CD4-positive, alpha-beta memory T cell (primary cell): ENCODE measurements around the gene GAPDH. TPM values are rescaled to one million over a fixed set of nuclear protein-coding genes. Genes with fewer than 3 reads are reported as not detected.

ENCODE experiments used
- CTCF ChIA-PET: fragments of 350-600 bp; sonication (Branson Sonifier 250); formaldehyde crosslinking; loops from one replicate; lab custom pipeline; 2021; ENCODE audit warnings: inconsistent platforms; ENCODE audit not compliant: partially characterized antibody; lab: Charles Lee
- POLR2A ChIA-PET: fragments of 350-600 bp; sonication (Branson Sonifier 250); formaldehyde crosslinking; loops from one replicate; lab custom pipeline; 2021; ENCODE audit not compliant: partially characterized antibody; lab: Charles Lee
- DNase-seq, 5 donors: peaks; one replicate each; pipeline versions ENCODE4 v3.0.0 to v3.0.0-alpha.2; 2020 to 2022; ENCODE audit warnings: mixed read lengths in 1 of 5
- H3K27ac ChIP-seq: one replicate; pipeline ENCODE4 v1.7.0; 2013; ENCODE audit warnings: low read depth, low read length
- H3K27me3 ChIP-seq: 2 replicates; pipeline ENCODE4 v1.7.0; 2013; ENCODE audit warnings: mild to moderate bottlenecking, low read length, moderate library complexity; ENCODE audit not compliant: insufficient read depth
- H3K36me3 ChIP-seq: 2 replicates; pipeline ENCODE4 v1.7.0; 2013; ENCODE audit warnings: mild to moderate bottlenecking, low read length, moderate library complexity; ENCODE audit not compliant: insufficient read depth
- H3K4me1 ChIP-seq: 2 replicates; pipeline ENCODE4 v1.7.0; 2013; ENCODE audit warnings: mild to moderate bottlenecking, low read length, moderate library complexity; ENCODE audit not compliant: insufficient read depth
- H3K4me3 ChIP-seq, 2 donors: one replicate each; pipeline ENCODE4 v1.7.0; 2013; ENCODE audit warnings: low read length in 2 of 2, mild to moderate bottlenecking in 1 of 2
- H3K9me3 ChIP-seq, 2 donors: one replicate each; pipeline ENCODE4 v1.7.0; 2013; ENCODE audit warnings: low read length in 2 of 2, control low read depth in 1 of 2; ENCODE audit not compliant: control insufficient read depth in 1 of 2
- H3K27ac Mint-ChIP-seq, 7 donors: one replicate each; pipeline ENCODE4 v1.8.0; 2020 to 2021; ENCODE audit warnings: mixed read lengths in 7 of 7, mild to moderate bottlenecking in 6 of 7, inconsistent platforms in 3 of 7, moderate library complexity in 3 of 7
- H3K27me3 Mint-ChIP-seq, 2 donors: one replicate each; pipeline ENCODE4 v1.8.0; 2020 to 2021; ENCODE audit warnings: mixed read lengths in 2 of 2
- H3K36me3 Mint-ChIP-seq, 2 donors: one replicate each; pipeline ENCODE4 v1.8.0; 2020 to 2021; ENCODE audit warnings: mixed read lengths in 2 of 2, inconsistent platforms in 1 of 2, mild to moderate bottlenecking in 1 of 2
- H3K4me1 Mint-ChIP-seq, 4 donors: one replicate each; pipeline ENCODE4 v1.8.0; 2020 to 2021; ENCODE audit warnings: mixed read lengths in 4 of 4, mild to moderate bottlenecking in 1 of 4
- H3K4me3 Mint-ChIP-seq, 8 donors: one replicate each; pipeline ENCODE4 v1.8.0; 2020 to 2021; ENCODE audit warnings: mixed read lengths in 8 of 8, mild to moderate bottlenecking in 7 of 8, moderate library complexity in 6 of 8, inconsistent platforms in 3 of 8
- H3K9me3 Mint-ChIP-seq, 8 donors: one replicate each; pipeline ENCODE4 v1.8.0; 2020 to 2021; ENCODE audit warnings: mixed read lengths in 8 of 8, mild to moderate bottlenecking in 5 of 8, inconsistent platforms in 3 of 8, moderate library complexity in 1 of 8
- intact Hi-C: fragments of 100-400 bp; cut with micrococcal nuclease; formaldehyde crosslinking; loops from one replicate; pipeline ENCODE4 v1.15.1; 2023
- polyA plus RNA-seq, 2 donors: library from polyadenylated mRNA; unstranded; fragments of 300-500 nt; fragmentation: Illumina TruSeq; gene quantifications; one replicate each; pipeline ENCODE4 v1.2.3, GENCODE V29; 2021
- total RNA-seq, 2 experiments: library from RNA; stranded (reverse); gene quantifications; one replicate each; pipeline ENCODE4 v1.2.3, GENCODE V29; 2021

GAPDH gene
- total and polyA plus RNA-seq, 4 experiments from 2014 or later: 474 to 2,185 (median 1,163) TPM

- H3K27ac Mint-ChIP-seq: peak overlapping the region in 2 of 7 donors; percentile 64 to 79
- no peak overlapping the region for H3K4me3 Mint-ChIP-seq
- no peaks in the 10 kb centered on the region for H3K9me3 Mint-ChIP-seq
- H3K27ac ChIP-seq: no peak overlapping the region
- intact Hi-C loops: no loop called here
- peaks cover 57 to 74% of the 10 kb centered on the region in 2 donors for H3K36me3 Mint-ChIP-seq
- ChIA-PET POLR2A (no interaction called here), CTCF (interaction anchor here (1.5 kb wide), 1 partner anchor 18 kb away, joined by 6 read pairs; no protein-coding TSS in a partner anchor)
- peaks cover 55% of the 10 kb centered on the region for H3K36me3 ChIP-seq
- no peaks in the 10 kb centered on the region for H3K27me3 ChIP-seq
- peaks cover 0 to 2% (median 0%) of the 10 kb centered on the region in 4 donors for H3K4me1 Mint-ChIP-seq
- DNase-seq: no peak
- H3K4me1 ChIP-seq: no peaks in the 10 kb centered on the region
- no peaks in the 10 kb centered on the region for H3K9me3 ChIP-seq
- no peak overlapping the region for H3K4me3 ChIP-seq
- H3K27me3 Mint-ChIP-seq: no peaks in the 10 kb centered on the region
These were observed 14.1 kb upstream of the GAPDH start for GRCh38 chr12:6520186-6520585.

- Histone ChIP-seq H3K4me1 (no peaks in the 10 kb centered on the region), H3K4me3 (no peak overlapping the region), H3K27ac (no peak overlapping the region), H3K27me3 (no peaks in the 10 kb centered on the region), H3K36me3 (peaks cover 62% of the 10 kb centered on the region), H3K9me3 (no peaks in the 10 kb centered on the region)
- Mint-ChIP-seq H3K9me3 (no peaks in the 10 kb centered on the region), H3K27ac (no peak overlapping the region), H3K27me3 (no peaks in the 10 kb centered on the region), H3K4me1 (peaks cover 0 to 2% (median 0%) of the 10 kb centered on the region in 4 donors), H3K4me3 (no peak overlapping the region), H3K36me3 (peaks cover 59 to 81% of the 10 kb centered on the region in 2 donors)
- POLR2A ChIA-PET: interaction anchor here (3.6 kb wide), 1 partner anchor 13 kb away, joined by 11 read pairs; the partner anchor contains the start of gene GAPDH
- intact Hi-C loops: no loop called here
- no peak for DNase-seq
- CTCF ChIA-PET: interaction anchor here (1.2 kb wide), 1 partner anchor 10 kb away, joined by 6 read pairs; no protein-coding TSS in a partner anchor
These were observed 12.1 kb upstream of the GAPDH start for GRCh38 chr12:6522193-6522592.

GRCh38 chr12:6523708-6524107 is 10.6 kb upstream of the GAPDH start:
- no peaks in the 10 kb centered on the region for H3K4me1 ChIP-seq
- CTCF ChIA-PET: interaction anchor here (0.6 to 1.1 kb wide), 4 partner anchors 13 to 247 kb away, joined by 3 read pairs; no protein-coding TSS in a partner anchor
- no peaks in the 10 kb centered on the region for H3K9me3 ChIP-seq
- no peak for DNase-seq
- Mint-ChIP-seq H3K27ac (peak overlapping the region in 5 of 7 donors; percentile 23 to 86 (median 44)), H3K27me3 (no peaks in the 10 kb centered on the region), H3K4me1 (no peaks in the 10 kb centered on the region), H3K4me3 (no peak overlapping the region), H3K9me3 (no peaks in the 10 kb centered on the region), H3K36me3 (peaks cover 62 to 86% of the 10 kb centered on the region in 2 donors)
- no peaks in the 10 kb centered on the region for H3K27me3 ChIP-seq
- intact Hi-C loops: no loop called here
- H3K4me3 ChIP-seq: no peak overlapping the region
- H3K27ac ChIP-seq: no peak overlapping the region
- peaks cover 74% of the 10 kb centered on the region for H3K36me3 ChIP-seq
- POLR2A ChIA-PET: interaction anchor here (3.6 kb wide), 1 partner anchor 11 kb away, joined by 11 read pairs; the partner anchor contains the start of gene GAPDH

- no peak overlapping the region for H3K27ac ChIP-seq
- no peak overlapping the region for H3K4me3 ChIP-seq
- Mint-ChIP-seq H3K4me3 (no peak overlapping the region), H3K9me3 (no peaks in the 10 kb centered on the region), H3K27me3 (no peaks in the 10 kb centered on the region), H3K27ac (peak overlapping the region in 2 of 7 donors; percentile 61 to 91), H3K36me3 (peaks cover 68 to 89% of the 10 kb centered on the region in 2 donors), H3K4me1 (no peaks in the 10 kb centered on the region)
- H3K4me1 ChIP-seq: no peaks in the 10 kb centered on the region
- intact Hi-C loops: no loop called here
- CTCF ChIA-PET: interaction anchor here (1.1 kb wide), 1 partner anchor 12 kb away, joined by 3 read pairs; no protein-coding TSS in a partner anchor
- DNase-seq: no peak
- H3K27me3 ChIP-seq: no peaks in the 10 kb centered on the region
- POLR2A ChIA-PET: interaction anchor here (3.6 kb wide), 1 partner anchor 10 kb away, joined by 11 read pairs; the partner anchor contains the start of gene GAPDH
- no peaks in the 10 kb centered on the region for H3K9me3 ChIP-seq
- H3K36me3 ChIP-seq: peaks cover 77% of the 10 kb centered on the region
These were observed 9.7 kb upstream of the GAPDH start for GRCh38 chr12:6524648-6525047.

GRCh38 chr12:6526201-6526600 is 8.1 kb upstream of the GAPDH start:
- no peaks in the 10 kb centered on the region for H3K27me3 ChIP-seq
- no peak overlapping the region for H3K4me3 ChIP-seq
- H3K27me3 Mint-ChIP-seq: no peaks in the 10 kb centered on the region
- H3K4me1 ChIP-seq: no peaks in the 10 kb centered on the region
- H3K36me3 Mint-ChIP-seq: peaks cover 67 to 93% of the 10 kb centered on the region in 2 donors
- ChIA-PET POLR2A (interaction anchor here (0.9 kb wide), 1 partner anchor 10 kb away, joined by 4 read pairs; no protein-coding TSS in a partner anchor), CTCF (no interaction called here)
- H3K9me3 ChIP-seq: no peaks in the 10 kb centered on the region
- H3K27ac Mint-ChIP-seq: peak overlapping the region in 1 of 7 donors; percentile 11
- no peak overlapping the region for H3K27ac ChIP-seq
- no peak for DNase-seq
- intact Hi-C loops: no loop called here
- peaks cover 81% of the 10 kb centered on the region for H3K36me3 ChIP-seq
- H3K4me3 Mint-ChIP-seq: no peak overlapping the region
- peaks cover 0 to 1% (median 0%) of the 10 kb centered on the region in 8 donors for H3K9me3 Mint-ChIP-seq
- H3K4me1 Mint-ChIP-seq: no peaks in the 10 kb centered on the region

- Histone ChIP-seq H3K27me3 (no peaks in the 10 kb centered on the region), H3K27ac (no peak overlapping the region), H3K4me3 (no peak overlapping the region), H3K9me3 (no peaks in the 10 kb centered on the region), H3K4me1 (peaks cover 2% of the 10 kb centered on the region), H3K36me3 (peaks cover 80% of the 10 kb centered on the region)
- POLR2A ChIA-PET: no interaction called here
- DNase-seq: no peak
- Mint-ChIP-seq H3K9me3 (peaks cover 0 to 1% (median 0%) of the 10 kb centered on the region in 8 donors), H3K27me3 (no peaks in the 10 kb centered on the region), H3K27ac (peak overlapping the region in 1 of 7 donors; percentile 31), H3K36me3 (peaks cover 62 to 91% of the 10 kb centered on the region in 2 donors), H3K4me3 (no peak overlapping the region), H3K4me1 (peaks cover 0 to 2% (median under 1%) of the 10 kb centered on the region in 4 donors)
- intact Hi-C loops: no loop called here
- CTCF ChIA-PET: no interaction called here
These were observed 7.4 kb upstream of the GAPDH start for GRCh38 chr12:6526766-6527525.

GRCh38 chr12:6527711-6528110 is 6.6 kb upstream of the GAPDH start:
- Mint-ChIP-seq H3K4me3 (no peak overlapping the region), H3K9me3 (peaks cover 0 to 1% (median 0%) of the 10 kb centered on the region in 8 donors), H3K27ac (peak overlapping the region in 2 of 7 donors; percentile 36 to 55), H3K36me3 (peaks cover 59 to 91% of the 10 kb centered on the region in 2 donors), H3K4me1 (peaks cover 7 to 10% (median 8%) of the 10 kb centered on the region in 4 donors), H3K27me3 (no peaks in the 10 kb centered on the region)
- POLR2A ChIA-PET: no interaction called here
- Histone ChIP-seq H3K9me3 (no peaks in the 10 kb centered on the region), H3K27ac (no peak overlapping the region), H3K4me1 (peaks cover 10% of the 10 kb centered on the region), H3K36me3 (peaks cover 76% of the 10 kb centered on the region), H3K4me3 (no peak overlapping the region), H3K27me3 (no peaks in the 10 kb centered on the region)
- CTCF ChIA-PET: no interaction called here
- DNase-seq: no peak
- intact Hi-C loops: no loop called here
